GM13976 (cell line): Measurements from ENCODE around the gene RGL2.

Experiments
- DNase-seq: peaks from one replicate; pipeline ENCODE4 v3.0.0; 2012; ENCODE audit warnings: low spot score
- in situ Hi-C: fragments of 300-500 bp; cut with MboI; formaldehyde crosslinking; loops from one replicate; pipeline ENCODE4 v1.12.0; 2022; ENCODE audit warnings: low sequenced_read_pairs, mixed read lengths, inconsistent platforms; ENCODE audit not compliant: unreplicated experiment
- TF ChIP-seq, protein P1 (sequence below): IDR thresholded peaks from 2 replicates; pipeline ENCODE4 v1.5.1; 2012; ENCODE audit warnings: borderline replicate concordance, mild to moderate bottlenecking; ENCODE audit not compliant: insufficient read depth; ENCODE audit errors: extremely low read depth, missing control alignments, control extremely low read depth

The RGL2 gene

DNA sequence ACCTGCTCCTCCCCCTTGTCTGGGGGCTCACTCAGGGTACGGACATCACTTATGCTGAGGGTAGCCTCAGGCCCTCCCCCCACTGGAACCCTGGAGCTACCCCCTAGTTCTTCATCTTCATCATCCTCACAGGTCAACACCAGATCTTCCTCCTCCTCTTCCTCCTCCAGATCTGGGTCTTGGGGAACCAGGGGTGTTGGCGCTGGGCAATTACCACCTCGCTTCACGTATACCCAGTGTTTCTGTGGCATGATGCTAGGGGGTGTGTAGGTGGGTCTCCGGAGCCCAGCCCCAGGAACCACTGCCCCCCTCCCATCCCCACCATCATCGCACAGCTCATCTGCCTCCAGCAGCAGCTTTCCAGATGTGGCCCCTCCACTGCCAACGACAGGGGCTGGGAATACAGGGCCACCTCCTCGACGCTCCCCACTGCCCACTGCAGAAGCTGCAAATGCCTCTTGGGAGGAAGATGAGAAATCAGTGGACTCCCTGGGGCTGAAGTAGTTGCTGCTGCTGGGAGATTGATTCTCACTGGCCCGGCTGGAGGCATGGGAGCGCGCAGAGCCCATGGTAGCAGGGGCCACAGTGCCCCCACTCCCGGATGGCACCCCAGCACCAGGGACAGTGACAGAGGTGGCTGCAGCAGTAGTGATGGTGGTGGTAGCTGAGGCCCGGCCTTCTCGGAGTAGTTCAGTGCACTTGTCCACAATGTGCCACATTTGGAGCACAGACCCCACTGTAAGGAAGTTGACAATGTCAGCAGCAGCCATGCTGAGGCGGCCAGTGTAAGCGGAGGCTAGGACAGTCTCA lies 17.3 kb upstream of the RGL2 start:
- no peak for DNase-seq
- TF ChIP-seq, protein P1, sequence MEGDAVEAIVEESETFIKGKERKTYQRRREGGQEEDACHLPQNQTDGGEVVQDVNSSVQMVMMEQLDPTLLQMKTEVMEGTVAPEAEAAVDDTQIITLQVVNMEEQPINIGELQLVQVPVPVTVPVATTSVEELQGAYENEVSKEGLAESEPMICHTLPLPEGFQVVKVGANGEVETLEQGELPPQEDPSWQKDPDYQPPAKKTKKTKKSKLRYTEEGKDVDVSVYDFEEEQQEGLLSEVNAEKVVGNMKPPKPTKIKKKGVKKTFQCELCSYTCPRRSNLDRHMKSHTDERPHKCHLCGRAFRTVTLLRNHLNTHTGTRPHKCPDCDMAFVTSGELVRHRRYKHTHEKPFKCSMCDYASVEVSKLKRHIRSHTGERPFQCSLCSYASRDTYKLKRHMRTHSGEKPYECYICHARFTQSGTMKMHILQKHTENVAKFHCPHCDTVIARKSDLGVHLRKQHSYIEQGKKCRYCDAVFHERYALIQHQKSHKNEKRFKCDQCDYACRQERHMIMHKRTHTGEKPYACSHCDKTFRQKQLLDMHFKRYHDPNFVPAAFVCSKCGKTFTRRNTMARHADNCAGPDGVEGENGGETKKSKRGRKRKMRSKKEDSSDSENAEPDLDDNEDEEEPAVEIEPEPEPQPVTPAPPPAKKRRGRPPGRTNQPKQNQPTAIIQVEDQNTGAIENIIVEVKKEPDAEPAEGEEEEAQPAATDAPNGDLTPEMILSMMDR = no peak
- in situ Hi-C loops = no loop called here

DNA sequence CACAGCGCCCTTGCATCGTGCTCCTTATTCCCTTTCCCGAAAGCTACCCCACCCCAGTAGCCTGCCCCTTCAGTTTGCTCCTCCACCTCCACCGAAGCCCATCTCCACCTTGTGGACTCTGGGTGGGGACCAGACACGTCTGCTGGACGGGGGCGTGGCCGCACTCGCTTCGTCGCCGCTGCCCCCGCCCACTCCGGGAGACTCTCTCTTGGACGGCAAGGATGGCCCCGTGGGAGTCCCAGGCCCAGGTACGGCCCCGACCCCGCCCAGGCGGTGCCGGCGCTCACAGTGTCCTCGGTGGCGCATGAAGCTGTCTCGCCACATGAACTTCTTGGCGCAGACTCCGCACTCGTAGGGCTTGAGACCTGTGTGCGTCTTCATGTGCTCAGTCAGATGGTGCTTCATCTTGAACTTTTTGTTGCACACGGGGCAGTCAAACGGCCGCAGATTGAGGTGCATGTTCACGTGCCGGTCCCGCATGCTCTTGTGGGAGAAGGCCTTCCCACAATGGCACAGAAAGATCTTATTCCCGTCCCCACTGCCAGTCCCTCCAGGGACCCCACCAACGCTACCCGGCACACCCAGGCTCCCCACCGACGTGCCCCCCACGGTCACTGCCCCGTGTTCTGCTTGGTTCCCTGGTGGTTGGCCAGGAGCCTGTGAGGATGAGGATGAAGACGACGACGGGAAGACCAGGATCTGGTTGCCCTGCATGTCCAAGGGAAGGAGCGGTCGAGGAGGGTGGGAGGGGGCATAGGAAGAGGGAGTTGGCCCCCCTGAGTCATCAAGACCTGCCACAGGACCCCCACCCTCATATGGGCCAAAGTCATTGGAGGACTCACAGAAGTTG lies 16.4 kb upstream of the RGL2 start:
- DNase-seq = peak; percentile 31
- in situ Hi-C loops = no loop called here
- TF ChIP-seq, protein P1 = no peak

DNA sequence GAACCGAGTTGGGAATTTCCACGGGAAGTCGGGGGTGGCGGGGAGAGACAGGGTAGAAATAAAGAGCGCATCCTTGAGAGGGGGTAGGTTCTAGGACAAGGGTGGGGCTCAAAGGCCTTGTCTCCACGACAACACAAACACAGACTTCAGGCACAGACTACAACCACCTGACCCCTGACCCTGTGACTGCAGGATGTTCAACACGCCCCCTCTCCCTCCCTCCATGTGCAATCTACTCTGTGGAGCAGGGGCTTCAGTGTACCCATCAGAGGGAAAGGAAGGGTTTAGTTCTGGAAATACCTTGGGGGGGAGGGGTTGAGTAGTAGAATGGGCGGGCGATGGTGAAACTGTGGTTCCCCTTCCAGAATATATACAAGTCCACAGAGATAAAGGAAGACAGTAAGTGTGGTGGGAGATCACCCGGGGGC lies 15.8 kb upstream of the RGL2 start:
- in situ Hi-C loops = no loop called here
- TF ChIP-seq, protein P1 = no peak
- peak; percentile 73 for DNase-seq

DNA sequence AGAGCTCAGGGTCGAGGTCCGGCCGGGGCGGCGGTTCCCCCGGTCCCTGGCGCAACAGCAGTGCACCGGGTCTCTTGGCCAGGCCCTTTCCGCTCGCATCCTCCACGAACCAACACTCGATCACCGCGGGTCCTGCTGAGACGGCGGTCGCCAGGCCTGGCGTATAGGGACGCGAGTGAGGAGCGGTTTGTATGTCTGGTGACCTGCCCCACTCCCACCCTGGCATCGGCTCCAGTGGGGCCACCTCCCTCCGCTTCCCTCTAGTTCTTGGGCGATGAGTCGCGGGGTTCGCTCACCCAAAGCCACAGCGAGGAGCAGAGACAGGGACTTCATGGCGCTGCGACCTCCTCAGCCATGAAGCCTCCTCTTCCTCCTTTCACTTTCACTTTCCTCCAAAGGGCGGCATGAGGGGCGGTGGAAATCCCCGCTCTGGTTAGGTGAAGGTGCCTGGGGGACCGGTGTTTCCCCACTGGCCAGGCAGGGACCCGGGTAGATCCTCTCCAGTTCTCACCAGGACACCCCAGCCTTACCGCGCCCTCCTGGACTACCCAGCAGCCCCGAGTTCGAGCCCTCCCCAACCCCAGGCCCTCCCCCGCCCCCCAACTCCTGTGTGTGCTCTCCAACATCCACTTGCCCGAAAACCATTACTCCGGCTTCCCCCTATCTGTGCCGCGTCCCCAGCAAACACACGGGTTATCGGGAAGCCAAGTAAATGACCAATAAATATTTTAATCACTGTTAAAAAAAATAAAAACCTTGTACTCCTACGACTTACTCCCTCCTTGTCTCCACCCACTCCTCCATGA lies 15.2 kb upstream of the RGL2 start, which contains the start of gene TAPBP:
Gene TAPBP (minus strand): TSS at position 370 of the 806 bp plus-strand sequence. CDS start 37 bp downstream, at position 333.
- in situ Hi-C loops = no loop called here

DNA sequence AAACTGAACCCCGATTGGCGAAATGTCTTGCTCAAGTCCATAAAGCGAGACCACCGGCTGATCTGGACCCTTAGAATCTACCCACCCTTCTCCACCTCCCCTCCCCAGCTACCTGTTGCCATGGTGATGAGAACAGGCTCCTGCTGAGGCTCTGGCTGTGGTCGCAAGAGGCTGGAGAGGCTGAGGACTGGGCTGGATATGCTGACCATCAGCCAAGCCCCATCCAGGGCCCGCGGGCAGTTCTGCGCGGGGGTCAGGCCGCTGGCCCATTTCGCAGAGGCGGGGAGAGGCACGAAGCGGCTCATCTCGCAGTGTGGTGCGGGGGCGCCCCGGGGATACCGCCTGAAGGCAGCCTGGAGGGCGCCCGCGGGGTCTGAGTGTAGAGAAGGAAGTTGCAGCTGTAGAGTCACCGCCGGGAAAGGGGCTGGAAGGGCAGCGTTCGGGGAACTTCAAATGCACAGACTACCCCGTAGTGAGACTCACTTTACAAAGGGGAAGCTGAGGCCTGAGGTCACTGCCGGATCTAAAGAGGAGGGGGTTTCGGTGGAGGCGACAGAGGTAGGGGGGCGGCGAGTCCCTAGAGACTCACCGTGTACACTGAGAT lies 14.5 kb upstream of the RGL2 start:
- in situ Hi-C loops = no loop called here
- DNase-seq = peak; percentile 73
- TF ChIP-seq, protein P1 = no peak

More for the DNA sequence above, 15.2 kb upstream of the RGL2 start, which contains the start of gene TAPBP:
- TF ChIP-seq, protein P1 = no peak
- peak; percentile 90 for DNase-seq
